Measurements from ENCODE around the gene KLHL41.
"Not testable (repeated sequence)": the region's sequence is repeated elsewhere in the genome, so short reads cannot be mapped to it uniquely, and the experiment has no call there.

- TF ChIP-seq, protein P1, sequence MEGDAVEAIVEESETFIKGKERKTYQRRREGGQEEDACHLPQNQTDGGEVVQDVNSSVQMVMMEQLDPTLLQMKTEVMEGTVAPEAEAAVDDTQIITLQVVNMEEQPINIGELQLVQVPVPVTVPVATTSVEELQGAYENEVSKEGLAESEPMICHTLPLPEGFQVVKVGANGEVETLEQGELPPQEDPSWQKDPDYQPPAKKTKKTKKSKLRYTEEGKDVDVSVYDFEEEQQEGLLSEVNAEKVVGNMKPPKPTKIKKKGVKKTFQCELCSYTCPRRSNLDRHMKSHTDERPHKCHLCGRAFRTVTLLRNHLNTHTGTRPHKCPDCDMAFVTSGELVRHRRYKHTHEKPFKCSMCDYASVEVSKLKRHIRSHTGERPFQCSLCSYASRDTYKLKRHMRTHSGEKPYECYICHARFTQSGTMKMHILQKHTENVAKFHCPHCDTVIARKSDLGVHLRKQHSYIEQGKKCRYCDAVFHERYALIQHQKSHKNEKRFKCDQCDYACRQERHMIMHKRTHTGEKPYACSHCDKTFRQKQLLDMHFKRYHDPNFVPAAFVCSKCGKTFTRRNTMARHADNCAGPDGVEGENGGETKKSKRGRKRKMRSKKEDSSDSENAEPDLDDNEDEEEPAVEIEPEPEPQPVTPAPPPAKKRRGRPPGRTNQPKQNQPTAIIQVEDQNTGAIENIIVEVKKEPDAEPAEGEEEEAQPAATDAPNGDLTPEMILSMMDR (conservative IDR thresholded peaks at IDR 0.05) = not testable (repeated sequence)
- TF ChIP-seq ZFX (IDR thresholded peaks at IDR 0.05) = not testable (repeated sequence)
Observed at GRCh38 chr2:169574539-169574938, 65.0 kb downstream of the KLHL41 start.
